Stimulated activated CD4-positive, alpha-beta T cell treated with anti-CD3 and anti-CD28 coated beads, Interleukin-4, amount 100 ng/mL, for 48 hours (primary cell): ENCODE results near the gene KMO.

ENCODE experiments used
- DNase-seq, 2 donors: peaks; one replicate each; pipeline ENCODE4 v3.0.0-alpha.2; 2020; ENCODE audit warnings: low read depth in 2 of 2

The KMO gene

GRCh38 chr1:241592273-241592958 is 60.2 kb downstream of the KMO start:
- DNase-seq = no peak

- DNase-seq = no peak
Measured at GRCh38 chr1:241593186-241593585, 61.0 kb downstream of the KMO start.

GRCh38 chr1:241596633-241597032 is 64.5 kb downstream of the KMO start:
- no peak for DNase-seq

GRCh38 chr1:241598249-241598648 is 66.1 kb downstream of the KMO start:
- DNase-seq = no peak

GRCh38 chr1:241600496-241600901 is 68.3 kb downstream of the KMO start:
- no peak for DNase-seq

- no peak for DNase-seq
Measured at GRCh38 chr1:241603731-241604245, 71.6 kb downstream of the KMO start.

- no peak for DNase-seq
Measured at GRCh38 chr1:241605146-241605805, 73.1 kb downstream of the KMO start.

- DNase-seq = no peak
Measured at GRCh38 chr1:241606544-241606943, 74.4 kb downstream of the KMO start.

- no peak for DNase-seq
Measured at GRCh38 chr1:241607497-241607896, 75.3 kb downstream of the KMO start.

- DNase-seq = no peak
Measured at GRCh38 chr1:241608379-241609033, 76.3 kb downstream of the KMO start.

GRCh38 chr1:241610056-241610815 is 78.1 kb downstream of the KMO start:
- DNase-seq = no peak

GRCh38 chr1:241611063-241611462 is 78.9 kb downstream of the KMO start:
- no peak for DNase-seq

- DNase-seq = no peak
Measured at GRCh38 chr1:241611736-241612135, 79.6 kb downstream of the KMO start.

- no peak for DNase-seq
Measured at GRCh38 chr1:241612533-241613477, 80.6 kb downstream of the KMO start.

- no peak for DNase-seq
Measured at GRCh38 chr1:241614144-241614543, 82.0 kb downstream of the KMO start.

- DNase-seq = no peak
Measured at GRCh38 chr1:241614572-241614971, 82.4 kb downstream of the KMO start.

GRCh38 chr1:241615043-241615974 is 83.1 kb downstream of the KMO start:
- DNase-seq = no peak

GRCh38 chr1:241617426-241617825 is 85.2 kb downstream of the KMO start:
- DNase-seq = no peak

- DNase-seq = no peak
Measured at GRCh38 chr1:241622669-241623068, 90.5 kb downstream of the KMO start.

GRCh38 chr1:241624935-241625334 is 92.8 kb downstream of the KMO start:
- DNase-seq = no peak
